Astrocyte (in vitro differentiated cells and primary cell): Measurements from ENCODE around the gene HIPK1. TPM values are rescaled to one million over a fixed set of nuclear protein-coding genes. Genes with fewer than 3 reads are reported as not detected.
"Not testable (repeated sequence)": the region's sequence is repeated elsewhere in the genome, so short reads cannot be mapped to it uniquely, and the experiment has no call there.

ENCODE experiments used
- DNase-seq: peaks from one replicate; pipeline ENCODE4 v3.0.0-alpha.2; 2010; ENCODE audit warnings: low read depth
- FAIRE-seq: peaks from 2 replicates; lab custom pipeline; 2011; peaks lifted over from hg19 to GRCh38; lab: Jason Lieb, UNC
- H2AFZ ChIP-seq: 2 replicates; pipeline ENCODE4 v1.6.0; 2012; ENCODE audit warnings: low read depth, low read length, inconsistent platforms
- H3K27ac ChIP-seq: 2 replicates; pipeline ENCODE4 v1.5.1; 2011; ENCODE audit warnings: low read depth, low read length, inconsistent platforms
- H3K27me3 ChIP-seq: 2 replicates; pipeline ENCODE4 v1.6.0; 2011; ENCODE audit warnings: low read length, inconsistent platforms; ENCODE audit not compliant: insufficient read depth
- H3K36me3 ChIP-seq: 2 replicates; pipeline ENCODE4 v1.5.1; 2011; ENCODE audit warnings: low read length, inconsistent platforms; ENCODE audit not compliant: insufficient read depth
- H3K4me1 ChIP-seq: 2 replicates; pipeline ENCODE4 v1.5.1; 2011; ENCODE audit warnings: low read length, inconsistent platforms; ENCODE audit not compliant: insufficient read depth
- H3K4me2 ChIP-seq: 2 replicates; pipeline ENCODE4 v1.6.0; 2012; ENCODE audit warnings: low read length, inconsistent platforms
- H3K4me3 ChIP-seq: 2 replicates; pipeline ENCODE4 v1.5.1; 2011; ENCODE audit warnings: low read depth, mild to moderate bottlenecking, low read length, inconsistent platforms; ENCODE audit not compliant: insufficient read depth
- H3K79me2 ChIP-seq: 2 replicates; pipeline ENCODE4 v1.6.0; 2012; ENCODE audit warnings: mild to moderate bottlenecking, low read length, inconsistent platforms; ENCODE audit not compliant: insufficient read depth
- H3K9ac ChIP-seq: 2 replicates; pipeline ENCODE4 v1.6.0; 2012; ENCODE audit warnings: mild to moderate bottlenecking, low read length, inconsistent platforms
- H3K9me3 ChIP-seq: 2 replicates; pipeline ENCODE4 v1.5.1; 2012; ENCODE audit warnings: low read depth, mild to moderate bottlenecking, low read length, inconsistent platforms; ENCODE audit not compliant: insufficient read depth
- H4K20me1 ChIP-seq: 2 replicates; pipeline ENCODE4 v1.6.0; 2012; ENCODE audit warnings: low read length, inconsistent platforms; ENCODE audit not compliant: insufficient read depth
- H3K27ac Mint-ChIP-seq: one replicate; pipeline ENCODE4 v1.8.0; 2021; ENCODE audit warnings: mild to moderate bottlenecking, mixed read lengths; ENCODE audit not compliant: unreplicated experiment
- H3K27me3 Mint-ChIP-seq: one replicate; pipeline ENCODE4 v1.8.0; 2021; ENCODE audit warnings: low read depth, mixed read lengths; ENCODE audit not compliant: unreplicated experiment
- H3K36me3 Mint-ChIP-seq: one replicate; pipeline ENCODE4 v1.8.0; 2021; ENCODE audit warnings: low read depth, mixed read lengths; ENCODE audit not compliant: unreplicated experiment
- H3K4me1 Mint-ChIP-seq: one replicate; pipeline ENCODE4 v1.8.0; 2021; ENCODE audit warnings: low read depth, mixed read lengths; ENCODE audit not compliant: unreplicated experiment
- H3K4me3 Mint-ChIP-seq: one replicate; pipeline ENCODE4 v1.8.0; 2021; ENCODE audit warnings: mild to moderate bottlenecking, moderate library complexity, mixed read lengths; ENCODE audit not compliant: unreplicated experiment
- H3K9me3 Mint-ChIP-seq: one replicate; pipeline ENCODE4 v1.8.0; 2021; ENCODE audit warnings: mild to moderate bottlenecking, mixed read lengths; ENCODE audit not compliant: unreplicated experiment
- CTCF ChIP-seq: IDR thresholded peaks from 2 replicates; pipeline ENCODE4 v1.5.1; 2011; ENCODE audit warnings: low read depth, mild to moderate bottlenecking, inconsistent platforms, low read length, moderate library complexity; ENCODE audit not compliant: insufficient read depth
- EZH2 ChIP-seq: IDR thresholded peaks from 2 replicates; pipeline ENCODE4 v1.6.1; 2012; ENCODE audit warnings: mild to moderate bottlenecking, low read length, inconsistent platforms; ENCODE audit not compliant: insufficient read depth
- total RNA-seq: library from RNA; stranded (reverse); gene quantifications from 2 replicates; pipeline ENCODE4 v1.2.1, GENCODE V29; 2021

The HIPK1 gene
- total RNA-seq, 1 donor from 2014 or later = 55.4 TPM

GRCh38 chr1:114003431-114003830, 74.3 kb downstream of the HIPK1 start:
- no peaks in the 10 kb centered on the region for H3K36me3 Mint-ChIP-seq
- no peaks in the 10 kb centered on the region for H3K79me2 ChIP-seq
- no peak for DNase-seq
- no peak overlapping the region for H3K9ac ChIP-seq
- H3K4me1 ChIP-seq = no peaks in the 10 kb centered on the region
- no peak for TF ChIP-seq EZH2
- no peak for TF ChIP-seq CTCF
- H3K27me3 Mint-ChIP-seq = peaks cover 5% of the 10 kb centered on the region
- no peaks in the 10 kb centered on the region for H3K36me3 ChIP-seq
- H3K9me3 Mint-ChIP-seq = peaks cover 6% of the 10 kb centered on the region
- no peak overlapping the region for H3K4me2 ChIP-seq
- H2AFZ ChIP-seq = no peak overlapping the region
- H3K27ac Mint-ChIP-seq = no peak overlapping the region
- H4K20me1 ChIP-seq = no peaks in the 10 kb centered on the region
- peaks cover 5% of the 10 kb centered on the region for H3K27me3 ChIP-seq
- FAIRE-seq = no peak
- H3K27ac ChIP-seq = no peak overlapping the region
- H3K9me3 ChIP-seq = no peaks in the 10 kb centered on the region
- peaks cover 16% of the 10 kb centered on the region for H3K4me1 Mint-ChIP-seq
- no peak overlapping the region for H3K4me3 ChIP-seq
- H3K4me3 Mint-ChIP-seq = no peak overlapping the region

- peaks cover 26% of the 10 kb centered on the region for H3K4me1 Mint-ChIP-seq
- not testable (repeated sequence) for H3K9ac ChIP-seq, H2AFZ ChIP-seq, H3K79me2 ChIP-seq, H4K20me1 ChIP-seq, H3K27ac Mint-ChIP-seq, H3K27ac ChIP-seq, H3K36me3 ChIP-seq, H3K27me3 Mint-ChIP-seq, H3K4me3 ChIP-seq, DNase-seq, H3K9me3 ChIP-seq, H3K4me3 Mint-ChIP-seq, H3K4me2 ChIP-seq, H3K4me1 ChIP-seq, H3K9me3 Mint-ChIP-seq, H3K36me3 Mint-ChIP-seq, H3K27me3 ChIP-seq
- FAIRE-seq = peak; percentile 43
Observed at GRCh38 chr1:114006825-114007224, 77.7 kb downstream of the HIPK1 start.

- H3K27me3 Mint-ChIP-seq = no peaks in the 10 kb centered on the region
- Histone ChIP-seq H3K36me3 (no peaks in the 10 kb centered on the region), H3K4me1 (no peaks in the 10 kb centered on the region), H3K27ac (no peak overlapping the region), H3K9ac (no peak overlapping the region), H3K9me3 (no peaks in the 10 kb centered on the region), H4K20me1 (no peaks in the 10 kb centered on the region), H2AFZ (no peak overlapping the region), H3K4me2 (no peak overlapping the region), H3K4me3 (no peak overlapping the region), H3K79me2 (no peaks in the 10 kb centered on the region), H3K27me3 (no peaks in the 10 kb centered on the region)
- H3K27ac Mint-ChIP-seq = no peak overlapping the region
- no peak for TF ChIP-seq CTCF
- no peak for TF ChIP-seq EZH2
- peaks cover 6% of the 10 kb centered on the region for H3K9me3 Mint-ChIP-seq
- DNase-seq (peak; percentile 41), FAIRE-seq (no peak)
- H3K36me3 Mint-ChIP-seq = no peaks in the 10 kb centered on the region
- H3K4me1 Mint-ChIP-seq = peaks cover 19% of the 10 kb centered on the region
- no peak overlapping the region for H3K4me3 Mint-ChIP-seq
Observed at GRCh38 chr1:114008480-114008941, 79.4 kb downstream of the HIPK1 start.
